Measurements from ENCODE around the gene SP5.
"Not testable (repeated sequence)": the region's sequence is repeated elsewhere in the genome, so short reads cannot be mapped to it uniquely, and the experiment has no call there.

The SP5 gene

GRCh38 chr2:170739048-170739447, 23.9 kb downstream of the SP5 start:
- DNase-seq (ENCODE audit: low read depth in 3 of 3): no peak

GRCh38 chr2:170739507-170740046, 24.4 kb downstream of the SP5 start:
- no peak for DNase-seq (ENCODE audit: low read depth in 3 of 3)

- DNase-seq (ENCODE audit: low read depth in 3 of 3): no peak
Measured at GRCh38 chr2:170740660-170741059, 25.5 kb downstream of the SP5 start.

GRCh38 chr2:170742000-170742399, 26.9 kb downstream of the SP5 start:
- no peak for DNase-seq (ENCODE audit: low read depth in 3 of 3)

- DNase-seq (ENCODE audit: low read depth in 3 of 3): no peak
Measured at GRCh38 chr2:170742896-170743529, 27.9 kb downstream of the SP5 start.

- no peak for DNase-seq (ENCODE audit: low read depth in 3 of 3)
Measured at GRCh38 chr2:170743530-170744239, 28.5 kb downstream of the SP5 start.

- no peak for DNase-seq (ENCODE audit: low read depth in 3 of 3)
Measured at GRCh38 chr2:170744248-170745002, 29.3 kb downstream of the SP5 start.

- DNase-seq (ENCODE audit: low read depth in 3 of 3): no peak
Measured at GRCh38 chr2:170745305-170745704, 30.2 kb downstream of the SP5 start.

GRCh38 chr2:170747921-170748320, 32.8 kb downstream of the SP5 start:
- DNase-seq (ENCODE audit: low read depth in 3 of 3): no peak

- DNase-seq (ENCODE audit: low read depth in 3 of 3): not testable (repeated sequence)
Measured at GRCh38 chr2:170751555-170751954, 36.4 kb downstream of the SP5 start.

- DNase-seq (ENCODE audit: low read depth in 3 of 3): no peak
Measured at GRCh38 chr2:170761572-170761971, 46.4 kb downstream of the SP5 start.

- DNase-seq (ENCODE audit: low read depth in 3 of 3): no peak
Measured at GRCh38 chr2:170762760-170763159, 47.6 kb downstream of the SP5 start.

GRCh38 chr2:170763232-170763631, 48.1 kb downstream of the SP5 start:
- DNase-seq (ENCODE audit: low read depth in 3 of 3): no peak

- no peak for DNase-seq (ENCODE audit: low read depth in 3 of 3)
Measured at GRCh38 chr2:170764880-170765261, 49.7 kb downstream of the SP5 start.

- no peak for DNase-seq (ENCODE audit: low read depth in 3 of 3)
Measured at GRCh38 chr2:170766693-170767092, 51.6 kb downstream of the SP5 start.
